HK-2 (cell line): ENCODE data around the gene DIP2C.

Experiments used
- DNase-seq: peaks from one replicate; pipeline ENCODE4 v3.0.0-alpha.2; 2018; ENCODE audit not compliant: unreplicated experiment

DIP2C gene

DNA sequence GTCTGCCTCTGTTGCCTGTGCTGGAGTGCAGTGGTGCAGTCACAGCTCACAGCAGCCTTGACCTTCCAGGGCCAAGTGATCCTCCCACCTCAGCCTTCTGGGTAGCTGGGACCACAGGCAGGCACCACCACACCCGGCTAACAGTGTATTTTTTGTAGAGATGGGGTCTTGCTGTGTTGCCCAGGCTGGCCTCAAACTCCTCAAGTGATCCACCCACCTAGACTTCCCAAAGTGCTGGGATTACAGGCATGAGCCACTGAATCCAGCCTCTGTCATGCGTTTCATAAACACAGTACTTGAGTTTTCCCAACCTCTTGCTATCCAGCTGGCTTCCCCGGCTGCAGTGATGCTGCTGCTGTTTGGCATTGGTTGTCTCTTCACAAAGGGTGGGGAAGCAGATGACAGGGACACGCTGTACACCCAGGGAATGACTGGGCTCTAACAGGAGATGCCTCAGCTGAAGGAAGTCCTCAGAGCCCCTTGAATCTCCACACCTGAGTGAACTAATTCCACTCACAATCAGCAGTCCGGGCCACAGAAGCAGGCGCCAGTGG is 191.5 kb downstream of the DIP2C start:
- no peak for DNase-seq

DNA sequence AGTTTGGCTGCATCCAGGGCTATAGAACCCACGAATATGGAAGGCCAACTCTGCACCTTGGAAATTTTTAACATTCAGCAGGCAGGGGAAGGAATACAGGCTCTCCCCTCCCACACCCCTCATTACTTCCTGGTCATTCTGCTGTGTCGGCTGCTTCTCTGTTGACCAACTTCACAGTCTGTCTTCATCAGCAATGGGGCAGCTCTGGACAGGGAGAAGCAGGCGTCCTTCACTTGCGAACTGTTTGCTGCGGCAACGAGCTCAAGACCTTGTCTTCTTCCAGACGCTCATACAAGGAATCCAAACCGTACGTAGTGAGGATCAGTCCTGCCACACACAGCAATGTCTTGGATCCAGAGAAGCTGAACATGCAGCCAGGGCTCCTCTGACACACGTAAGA is 192.2 kb downstream of the DIP2C start:
- DNase-seq = no peak

DNA sequence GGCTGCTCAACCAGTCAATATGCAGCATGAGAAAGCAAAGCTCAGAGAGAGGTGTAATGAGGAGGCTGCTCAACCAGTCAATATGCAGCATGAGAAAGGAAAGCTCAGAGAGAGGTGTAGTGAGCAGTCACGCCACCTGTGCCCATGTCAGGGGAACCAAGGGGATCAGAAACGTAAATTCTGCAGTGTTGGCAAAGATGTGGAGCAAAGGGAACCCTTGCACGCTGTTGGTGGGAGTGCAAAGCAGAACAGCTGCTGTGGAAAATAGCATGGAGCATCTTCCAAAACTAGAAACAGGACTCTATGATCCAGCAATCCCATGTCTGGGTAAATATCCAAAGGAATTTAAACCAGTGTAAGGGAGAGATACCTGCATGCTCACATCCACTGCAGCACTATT is 194.9 kb downstream of the DIP2C start:
- no peak for DNase-seq

DNA sequence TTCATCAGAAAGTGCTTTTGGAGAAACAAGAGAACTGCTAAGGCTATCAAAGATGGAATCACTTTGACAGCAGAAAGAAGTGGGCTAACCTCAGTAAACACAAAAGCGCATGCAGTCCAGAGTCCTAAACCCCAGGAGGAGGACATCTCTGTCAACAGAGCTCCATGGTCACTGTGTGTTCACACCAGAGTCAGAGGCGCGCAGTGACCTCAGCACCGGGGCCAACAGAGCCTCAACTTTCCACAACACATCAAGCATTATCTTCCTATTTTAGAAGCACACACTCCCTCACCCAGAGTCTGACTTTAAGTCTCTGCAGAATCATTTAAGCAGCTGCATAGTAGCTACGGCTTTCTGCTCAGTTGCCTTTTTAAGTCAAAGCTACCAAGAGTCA is 195.3 kb downstream of the DIP2C start:
- no peak for DNase-seq

DNA sequence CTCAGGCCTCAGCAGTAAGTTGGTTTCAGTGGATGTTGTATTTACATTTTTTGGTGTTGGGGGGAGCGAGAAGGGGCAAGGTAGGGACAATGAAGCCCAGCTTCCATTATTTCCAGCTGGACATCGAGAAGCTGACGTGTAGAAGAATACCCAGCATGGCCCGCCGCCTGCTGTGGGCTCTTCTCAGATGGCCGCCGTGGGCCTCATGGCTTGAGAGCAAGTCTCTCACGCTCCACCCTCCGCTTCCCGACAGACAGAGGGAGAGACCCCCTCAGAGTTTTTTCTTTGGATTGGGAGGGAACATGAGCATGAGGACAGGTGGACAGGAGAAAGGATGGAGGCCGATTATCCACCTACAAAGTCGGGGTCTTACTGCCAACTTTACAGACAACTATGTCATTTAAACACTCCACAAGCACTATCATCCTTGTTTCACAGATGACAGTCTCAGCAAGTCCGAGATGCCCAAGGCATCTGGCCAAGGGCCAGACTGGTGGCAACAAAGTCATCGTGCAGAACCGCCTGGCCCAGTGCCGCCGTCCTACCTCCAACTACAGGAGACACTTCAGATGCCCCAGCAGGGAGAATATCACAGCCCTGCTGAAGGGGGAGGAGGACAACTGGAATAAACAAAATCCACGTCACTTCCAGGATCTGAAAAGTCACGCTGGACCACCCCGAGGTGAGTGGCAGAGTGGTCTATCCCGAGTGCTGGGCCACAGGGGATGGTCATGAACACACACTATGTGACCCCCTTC is 195.9 kb downstream of the DIP2C start:
- no peak for DNase-seq

DNA sequence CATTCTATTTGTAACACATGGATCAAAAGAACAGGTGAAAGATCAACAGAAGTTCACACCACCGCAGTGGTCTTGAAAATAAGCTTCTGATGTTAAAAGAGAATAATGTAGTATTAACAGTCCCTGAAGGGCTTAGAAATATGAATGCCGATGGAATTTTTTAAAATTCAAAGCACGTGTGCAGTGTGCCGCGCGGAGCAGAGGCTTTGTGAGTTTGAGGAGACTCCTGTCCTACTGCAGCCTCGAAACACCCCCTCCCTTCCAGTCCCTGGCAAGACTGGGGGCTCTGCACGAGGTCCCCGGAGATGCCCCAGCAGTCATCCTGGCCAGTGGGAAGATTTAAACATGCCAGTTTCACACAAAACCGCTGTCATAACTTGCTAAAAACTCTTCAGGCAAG is 196.6 kb downstream of the DIP2C start:
- no peak for DNase-seq

DNA sequence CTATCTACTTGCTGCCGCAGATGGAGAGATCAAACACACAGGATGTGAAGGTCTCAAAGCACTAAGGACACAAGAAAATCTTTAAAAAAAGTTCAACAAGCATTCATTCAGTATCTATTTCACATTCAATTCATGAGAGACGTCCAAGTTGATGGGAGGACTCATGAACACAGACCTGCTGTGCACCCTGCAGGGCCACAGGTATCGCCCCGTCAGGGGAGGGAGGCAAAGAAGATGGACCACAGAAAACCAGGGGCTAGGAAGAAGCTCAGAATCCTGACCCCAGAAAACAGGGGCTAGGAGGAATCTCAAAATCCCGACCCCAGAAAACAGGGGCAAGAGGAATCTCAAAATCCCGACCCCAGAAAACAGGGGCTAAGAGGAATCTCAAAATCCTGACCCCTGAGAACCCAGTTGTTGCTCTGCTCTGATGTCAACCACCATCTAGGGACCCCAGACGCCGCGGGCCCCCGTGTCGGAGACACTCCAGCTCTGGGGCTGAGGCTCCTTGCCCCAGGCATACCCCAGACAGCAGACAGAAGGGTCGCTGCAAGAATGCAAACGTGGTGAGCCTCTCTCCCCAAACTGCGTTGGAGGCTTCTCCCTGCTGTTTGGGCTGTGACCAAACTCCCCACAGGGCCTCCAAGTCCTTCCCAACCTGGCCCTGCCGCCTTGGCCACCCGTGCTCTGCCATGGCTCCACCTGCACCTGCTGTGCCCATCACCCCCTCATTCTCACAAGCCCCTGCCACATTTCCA is 197.6 kb downstream of the DIP2C start:
- DNase-seq = no peak

DNA sequence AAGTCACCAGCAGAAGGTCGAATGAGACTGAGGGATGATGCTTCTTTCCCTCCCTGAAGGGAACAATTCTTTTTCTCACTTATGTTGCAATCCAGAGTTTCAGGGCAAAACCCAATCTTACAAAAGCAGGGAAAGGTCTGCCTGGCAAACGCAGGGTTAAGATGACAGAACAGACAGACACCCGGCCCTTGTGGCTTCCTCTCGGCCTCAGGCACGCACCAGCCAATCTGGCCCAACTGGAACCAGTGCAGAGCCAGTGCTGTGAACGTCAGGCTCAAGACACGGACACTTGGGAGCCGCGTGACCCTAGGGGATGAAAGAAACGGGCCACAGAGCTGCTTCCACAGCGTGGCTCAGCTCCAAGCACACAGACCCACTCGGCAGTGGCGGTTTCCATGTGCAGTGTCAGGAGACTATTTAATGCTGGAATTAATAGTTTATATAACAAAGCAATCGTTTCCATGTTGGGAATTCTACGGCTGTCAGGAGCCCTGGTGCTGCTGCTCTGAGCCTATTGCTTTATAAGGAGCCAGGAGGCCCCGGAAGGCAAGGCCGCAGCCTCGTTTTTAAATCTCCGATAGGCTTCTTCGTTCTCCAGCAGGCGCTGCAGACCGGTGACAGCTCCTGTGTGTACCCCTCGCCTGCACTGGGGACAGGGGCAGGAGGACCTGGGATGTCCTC is 198.4 kb downstream of the DIP2C start:
- DNase-seq = no peak

DNA sequence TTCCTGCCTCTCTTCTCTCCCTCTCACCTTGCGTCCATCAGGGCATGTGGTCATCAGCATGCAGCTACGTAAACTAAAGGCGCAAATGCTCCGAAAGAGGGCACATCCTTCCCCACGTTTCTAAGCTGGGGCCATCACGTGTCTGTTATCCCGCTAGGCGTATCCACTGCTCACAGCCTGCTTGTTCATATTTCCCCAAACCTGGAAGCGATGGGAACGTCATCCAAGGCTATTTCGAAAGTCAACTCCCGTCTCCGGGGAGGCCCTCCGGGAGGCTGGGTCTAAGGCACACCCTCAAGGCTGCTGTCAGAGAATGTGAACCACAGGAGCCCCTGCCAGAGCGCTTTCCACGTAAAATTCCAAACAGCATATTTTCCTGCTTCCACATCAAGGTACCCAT is 199.2 kb downstream of the DIP2C start:
- no peak for DNase-seq

DNA sequence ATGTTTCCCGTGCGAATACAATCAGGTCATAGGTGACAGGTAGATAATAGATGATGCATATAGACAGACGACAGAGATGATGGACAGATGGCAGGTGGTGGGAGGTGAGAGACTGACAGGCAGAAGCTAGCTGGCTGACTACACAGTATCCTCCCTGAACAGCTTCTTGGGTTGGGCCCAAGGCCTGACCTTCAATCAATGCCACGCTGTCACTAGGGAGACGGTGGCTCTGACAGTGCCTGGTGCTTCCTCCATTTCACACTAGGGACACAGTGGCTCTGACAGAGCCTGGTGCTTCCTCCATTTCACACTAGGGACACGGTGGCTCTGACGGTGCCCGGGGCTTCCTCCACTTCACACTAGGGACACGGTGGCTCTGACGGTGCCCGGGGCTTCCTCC is 200.1 kb downstream of the DIP2C start:
- no peak for DNase-seq

DNA sequence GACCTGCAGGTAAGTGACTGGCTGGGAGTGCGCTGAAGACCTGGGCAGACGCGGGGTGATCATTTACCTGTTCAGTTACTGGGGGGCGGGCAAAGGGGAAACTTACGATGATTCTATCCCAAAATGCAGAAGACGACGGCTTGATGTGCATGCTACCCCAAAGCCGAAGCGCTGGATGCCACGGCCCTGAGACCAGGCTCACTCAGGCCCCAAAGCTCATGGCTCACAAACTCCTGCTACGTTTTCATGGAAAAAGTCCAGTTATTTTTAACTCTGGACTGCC is 200.6 kb downstream of the DIP2C start:
- DNase-seq = no peak

DNA sequence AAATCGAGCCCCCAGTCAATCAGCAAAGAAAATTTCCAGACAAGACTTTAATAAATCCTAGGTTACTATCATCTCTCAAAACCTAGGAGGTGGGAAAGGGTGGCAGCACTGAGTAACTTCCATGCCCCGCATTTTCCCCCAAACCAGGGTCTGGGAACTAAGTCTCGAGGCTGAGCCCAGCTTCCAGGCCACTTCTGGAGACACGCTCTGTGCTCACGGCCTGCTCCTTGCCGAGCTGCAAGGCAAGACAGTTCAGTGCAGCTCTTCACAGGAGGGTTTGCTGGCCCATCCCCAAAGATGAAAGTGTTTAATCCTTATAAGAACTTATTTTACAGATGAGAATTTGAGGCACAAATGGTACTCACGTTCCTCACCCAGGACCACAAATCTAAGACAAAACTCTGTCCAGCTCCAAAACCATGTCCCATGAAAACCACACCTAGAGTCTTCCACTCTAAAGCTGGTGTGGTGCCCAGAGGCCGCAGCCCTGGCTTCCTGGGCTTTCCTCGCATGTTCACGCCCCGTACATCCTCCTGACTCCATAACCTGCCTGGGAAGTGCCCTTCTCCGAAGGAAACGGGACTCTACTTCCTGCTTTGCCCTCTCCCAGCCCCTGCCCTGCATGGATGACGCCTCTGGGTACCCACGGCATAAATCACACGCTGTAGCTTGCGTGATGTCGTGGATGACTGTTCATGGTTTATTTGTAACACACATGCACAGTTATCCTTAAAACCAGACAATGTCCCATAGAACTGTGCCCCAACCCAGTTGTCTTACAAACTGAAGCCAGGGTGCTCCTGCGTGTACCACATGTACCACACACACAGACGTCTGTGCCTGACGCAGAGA is 201.2 kb downstream of the DIP2C start:
- no peak for DNase-seq

DNA sequence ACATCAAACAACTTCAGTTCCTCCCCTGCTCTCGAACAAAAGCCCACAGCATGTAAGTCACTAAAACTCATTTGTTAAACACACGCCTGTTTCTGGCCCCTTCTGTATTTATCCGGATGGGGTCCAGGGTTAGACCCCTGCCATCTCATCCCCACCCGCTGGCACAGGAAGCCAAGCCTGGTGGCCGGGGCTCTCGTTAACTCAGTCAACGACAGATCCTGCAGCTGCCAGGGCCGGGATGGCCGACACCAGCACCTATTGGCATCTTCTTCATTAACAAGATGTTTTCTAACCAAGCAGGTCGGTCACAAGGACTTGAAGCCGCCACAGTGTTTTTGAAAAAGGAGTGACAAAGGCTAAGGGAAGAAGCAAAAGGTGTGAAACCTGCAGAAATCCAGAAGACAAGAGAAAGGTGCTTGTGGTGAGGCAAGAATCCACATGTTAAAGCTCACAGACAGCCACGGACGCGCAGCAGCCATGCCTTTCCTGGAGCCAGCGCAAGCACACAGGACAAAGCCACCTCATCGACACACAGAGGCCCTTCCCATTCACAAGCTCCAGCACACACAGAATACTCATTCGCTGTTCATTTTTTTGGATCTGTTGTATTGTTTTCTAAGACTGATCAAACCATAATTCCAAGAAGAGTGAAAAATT is 202.7 kb downstream of the DIP2C start:
- no peak for DNase-seq

DNA sequence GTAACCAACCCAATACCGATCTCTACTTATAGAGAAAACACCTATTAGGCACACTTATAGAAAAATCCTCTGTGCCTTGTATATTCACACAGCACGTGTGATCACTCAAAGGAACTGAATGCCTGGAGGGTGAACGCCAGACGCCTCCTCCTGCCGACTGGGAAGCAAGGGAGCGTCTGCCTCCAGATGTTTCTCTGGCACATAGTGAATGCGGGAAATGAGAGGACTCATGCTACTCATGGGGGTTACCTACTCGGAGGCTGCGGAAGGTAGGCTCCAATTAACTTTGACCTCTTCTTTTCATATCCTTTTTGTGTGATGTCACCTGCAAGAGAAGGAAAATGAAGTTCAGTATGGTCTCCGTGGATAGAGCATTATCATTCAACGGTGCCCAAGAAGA is 203.3 kb downstream of the DIP2C start:
- no peak for DNase-seq

DNA sequence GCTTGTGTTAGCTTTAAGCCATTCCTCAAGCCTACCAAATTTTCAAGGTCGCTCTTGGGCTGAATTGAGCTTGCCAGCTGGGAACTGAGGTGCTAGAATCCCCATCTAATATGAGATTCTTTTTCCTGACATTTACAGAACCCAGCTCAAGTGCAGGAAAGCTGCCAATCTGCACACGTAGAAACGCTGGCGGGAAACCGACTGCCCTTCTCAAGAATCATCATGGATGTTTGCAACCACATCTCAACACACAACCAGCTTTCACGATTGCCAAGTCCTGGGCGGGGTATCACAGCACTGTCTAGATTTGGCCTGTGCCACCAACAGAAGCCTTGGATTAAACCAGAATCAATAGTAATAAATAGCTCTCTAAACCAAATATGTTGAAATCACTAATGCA is 203.7 kb downstream of the DIP2C start:
- DNase-seq = no peak

DNA sequence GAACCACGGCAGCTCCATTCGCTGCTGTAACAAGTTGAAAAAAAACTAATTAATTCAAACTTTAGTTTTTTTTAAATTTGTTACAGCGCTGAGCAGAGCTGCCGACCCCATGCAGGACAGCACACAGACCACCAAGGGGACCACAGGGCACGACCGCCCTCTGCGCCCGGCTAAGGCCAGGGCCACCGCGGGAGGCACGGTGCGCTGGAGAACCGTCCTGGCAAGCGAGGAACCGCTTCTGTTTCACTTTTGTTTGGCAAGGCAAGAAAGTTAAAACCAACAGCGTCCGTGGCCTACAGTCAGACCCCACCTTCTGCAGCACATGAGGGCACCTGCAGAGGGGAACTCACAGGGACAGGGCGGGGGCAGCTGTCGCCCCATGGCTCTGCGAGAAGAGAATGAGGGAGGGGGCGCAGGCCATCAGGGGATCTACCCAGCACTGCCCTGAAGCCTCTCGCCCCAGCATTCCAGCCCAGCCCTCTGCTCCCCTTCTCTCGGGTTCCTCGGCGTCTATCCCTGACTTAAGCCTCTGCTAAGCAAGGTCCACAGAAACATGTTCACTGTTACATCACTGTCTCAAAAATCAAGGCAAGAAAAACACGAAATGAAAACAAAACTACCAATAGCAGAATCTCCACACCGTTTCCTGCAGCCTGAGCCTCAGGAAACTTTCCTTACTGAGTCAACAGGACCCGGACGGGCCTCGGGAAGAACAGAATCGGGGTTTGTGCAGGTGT is 204.4 kb downstream of the DIP2C start:
- no peak for DNase-seq

DNA sequence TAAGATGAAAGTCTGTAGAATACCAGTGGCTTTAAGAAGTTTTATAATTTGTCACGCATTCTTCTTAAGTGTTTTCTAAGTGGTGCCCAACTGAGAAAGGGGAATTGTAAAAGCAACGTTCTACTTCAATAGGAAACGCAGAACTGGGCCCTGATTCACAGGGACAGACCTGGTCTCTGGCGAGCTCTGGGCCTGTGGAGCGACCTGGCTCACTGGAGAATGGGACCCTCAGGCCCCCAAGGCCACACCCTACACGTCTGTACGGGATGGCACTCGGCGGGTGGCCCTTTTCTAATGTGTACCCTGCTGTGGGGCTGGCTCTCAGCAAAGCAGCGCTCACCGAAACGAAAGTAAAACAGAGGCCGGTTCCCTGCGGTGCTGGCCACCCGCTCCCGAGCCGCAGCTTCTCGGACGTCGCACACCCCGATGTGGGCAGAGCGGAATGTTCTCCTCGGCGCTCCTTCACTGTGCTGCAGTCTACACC is 205.0 kb downstream of the DIP2C start:
- DNase-seq = no peak

DNA sequence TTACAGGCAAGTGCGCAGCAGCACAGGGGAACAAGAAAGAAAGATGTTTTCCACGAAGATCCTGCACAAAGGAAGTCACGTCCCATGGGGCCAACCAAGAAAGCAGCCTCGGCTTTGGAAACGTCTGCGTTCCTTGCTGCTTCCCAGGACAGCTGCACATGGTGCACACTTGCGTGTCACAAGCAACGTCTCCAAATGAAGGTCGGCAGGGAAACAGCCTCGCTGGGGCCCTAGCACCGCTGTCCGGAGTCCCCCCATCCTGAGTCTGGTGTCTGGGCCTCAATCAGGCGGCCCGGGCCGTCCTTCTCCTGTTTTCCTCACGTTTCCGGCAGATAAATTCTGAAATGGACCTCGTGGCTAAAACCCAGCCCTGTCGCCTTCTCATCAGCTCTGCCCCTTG is 206.2 kb downstream of the DIP2C start:
- no peak for DNase-seq

DNA sequence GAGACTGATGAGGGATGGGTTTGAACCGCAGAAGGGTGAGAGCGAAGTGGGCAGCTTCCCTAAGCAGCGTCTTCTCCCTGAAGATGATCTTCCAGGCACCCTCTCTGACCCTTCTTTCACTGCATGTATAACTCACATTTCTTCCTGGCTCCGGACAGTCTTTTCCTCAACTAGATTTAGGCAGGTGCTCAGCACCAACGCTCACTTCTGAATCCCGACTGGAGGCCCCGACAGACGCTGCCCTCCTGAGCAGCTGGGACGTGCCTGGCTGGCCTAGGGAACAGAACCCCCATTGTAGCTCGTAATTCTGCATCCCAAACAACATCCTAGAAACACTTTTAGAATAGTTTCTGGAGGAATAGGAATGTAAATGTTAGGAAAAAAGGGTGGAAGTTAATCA is 206.6 kb downstream of the DIP2C start:
- no peak for DNase-seq

DNA sequence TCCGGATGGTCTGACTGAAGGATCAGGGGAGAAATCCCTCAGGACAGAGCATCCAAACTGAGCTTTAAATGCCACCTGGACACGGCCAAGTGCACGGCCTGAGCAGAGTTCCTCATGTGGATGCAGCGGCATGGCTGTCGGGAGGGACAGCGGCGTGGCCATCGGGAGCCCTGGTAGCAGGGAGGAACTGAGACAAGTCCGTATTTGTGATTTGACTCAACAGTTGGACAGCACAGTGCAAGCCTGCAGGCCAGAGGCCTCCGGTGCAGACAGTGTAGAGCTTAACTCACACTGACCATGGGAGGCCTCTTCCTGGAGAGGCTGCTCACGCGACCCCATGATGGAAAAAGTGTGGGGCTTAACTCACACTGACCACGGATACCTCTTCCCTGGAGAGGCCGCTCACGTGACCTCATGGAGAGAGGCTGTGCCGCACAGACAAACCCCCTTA is 207.4 kb downstream of the DIP2C start:
- no peak for DNase-seq

DNA sequence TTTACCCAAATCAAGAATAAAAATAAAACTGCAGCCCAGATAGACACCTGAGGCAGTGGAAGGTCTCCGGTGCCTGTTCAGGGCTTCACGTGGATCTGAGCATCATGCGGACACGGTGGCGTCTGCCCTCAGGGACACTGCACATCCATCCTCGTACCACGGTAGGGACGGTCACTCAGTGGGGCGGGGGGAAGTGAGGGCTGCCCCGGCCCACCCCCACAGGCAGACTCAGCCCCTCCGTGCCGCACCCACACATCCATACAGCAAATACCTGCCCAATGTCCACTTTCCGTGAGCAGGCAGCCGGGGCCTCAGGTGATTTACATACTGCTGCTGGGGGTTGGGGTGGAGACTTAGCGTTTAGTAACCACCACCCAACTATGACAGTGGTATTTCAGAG is 207.8 kb downstream of the DIP2C start:
- no peak for DNase-seq
